ENCODE measurements around the gene TP53INP2. TPM values are rescaled to one million over a fixed set of nuclear protein-coding genes. Genes with fewer than 3 reads are reported as not detected.

The TP53INP2 gene
- total and polyA plus RNA-seq, 2 of the 13 experiments (the other 11 are each of a cell fraction or from before 2014, with no cell fraction given): 5.2 to 18.8 TPM

DNA sequence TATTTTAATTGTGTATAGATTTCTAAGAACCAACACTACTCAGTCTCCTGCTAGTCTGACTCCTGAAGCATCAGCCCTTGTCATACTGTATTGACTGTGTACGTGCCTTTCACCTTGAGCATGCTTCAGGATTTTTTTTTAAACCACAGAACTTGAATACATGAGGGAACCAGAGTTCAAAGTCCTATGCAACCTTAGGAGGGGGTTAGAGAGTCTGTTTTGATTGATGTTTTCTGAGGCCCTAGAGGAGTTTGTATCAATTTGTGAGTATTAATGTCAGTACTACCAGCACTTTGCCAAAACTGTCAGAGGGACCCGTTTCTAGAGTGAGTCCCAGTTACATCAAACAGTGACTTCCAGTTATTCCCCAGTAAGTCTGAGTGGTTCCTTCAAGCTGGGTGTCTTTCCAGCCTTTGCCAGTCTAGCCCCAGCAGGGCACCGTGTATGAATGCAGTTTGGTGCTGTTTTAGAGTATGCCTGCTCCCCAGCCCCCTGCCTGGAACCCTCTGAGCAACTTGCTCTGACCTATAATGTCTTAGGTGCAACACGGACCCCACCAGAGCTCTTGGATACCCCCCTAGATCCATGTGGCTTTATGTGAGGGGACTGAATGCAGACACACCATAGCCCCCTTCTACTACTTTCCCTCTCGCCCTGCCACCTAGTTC is 8.5 kb downstream of the TP53INP2 start (continued):
- TF ChIP-seq, protein P1, sequence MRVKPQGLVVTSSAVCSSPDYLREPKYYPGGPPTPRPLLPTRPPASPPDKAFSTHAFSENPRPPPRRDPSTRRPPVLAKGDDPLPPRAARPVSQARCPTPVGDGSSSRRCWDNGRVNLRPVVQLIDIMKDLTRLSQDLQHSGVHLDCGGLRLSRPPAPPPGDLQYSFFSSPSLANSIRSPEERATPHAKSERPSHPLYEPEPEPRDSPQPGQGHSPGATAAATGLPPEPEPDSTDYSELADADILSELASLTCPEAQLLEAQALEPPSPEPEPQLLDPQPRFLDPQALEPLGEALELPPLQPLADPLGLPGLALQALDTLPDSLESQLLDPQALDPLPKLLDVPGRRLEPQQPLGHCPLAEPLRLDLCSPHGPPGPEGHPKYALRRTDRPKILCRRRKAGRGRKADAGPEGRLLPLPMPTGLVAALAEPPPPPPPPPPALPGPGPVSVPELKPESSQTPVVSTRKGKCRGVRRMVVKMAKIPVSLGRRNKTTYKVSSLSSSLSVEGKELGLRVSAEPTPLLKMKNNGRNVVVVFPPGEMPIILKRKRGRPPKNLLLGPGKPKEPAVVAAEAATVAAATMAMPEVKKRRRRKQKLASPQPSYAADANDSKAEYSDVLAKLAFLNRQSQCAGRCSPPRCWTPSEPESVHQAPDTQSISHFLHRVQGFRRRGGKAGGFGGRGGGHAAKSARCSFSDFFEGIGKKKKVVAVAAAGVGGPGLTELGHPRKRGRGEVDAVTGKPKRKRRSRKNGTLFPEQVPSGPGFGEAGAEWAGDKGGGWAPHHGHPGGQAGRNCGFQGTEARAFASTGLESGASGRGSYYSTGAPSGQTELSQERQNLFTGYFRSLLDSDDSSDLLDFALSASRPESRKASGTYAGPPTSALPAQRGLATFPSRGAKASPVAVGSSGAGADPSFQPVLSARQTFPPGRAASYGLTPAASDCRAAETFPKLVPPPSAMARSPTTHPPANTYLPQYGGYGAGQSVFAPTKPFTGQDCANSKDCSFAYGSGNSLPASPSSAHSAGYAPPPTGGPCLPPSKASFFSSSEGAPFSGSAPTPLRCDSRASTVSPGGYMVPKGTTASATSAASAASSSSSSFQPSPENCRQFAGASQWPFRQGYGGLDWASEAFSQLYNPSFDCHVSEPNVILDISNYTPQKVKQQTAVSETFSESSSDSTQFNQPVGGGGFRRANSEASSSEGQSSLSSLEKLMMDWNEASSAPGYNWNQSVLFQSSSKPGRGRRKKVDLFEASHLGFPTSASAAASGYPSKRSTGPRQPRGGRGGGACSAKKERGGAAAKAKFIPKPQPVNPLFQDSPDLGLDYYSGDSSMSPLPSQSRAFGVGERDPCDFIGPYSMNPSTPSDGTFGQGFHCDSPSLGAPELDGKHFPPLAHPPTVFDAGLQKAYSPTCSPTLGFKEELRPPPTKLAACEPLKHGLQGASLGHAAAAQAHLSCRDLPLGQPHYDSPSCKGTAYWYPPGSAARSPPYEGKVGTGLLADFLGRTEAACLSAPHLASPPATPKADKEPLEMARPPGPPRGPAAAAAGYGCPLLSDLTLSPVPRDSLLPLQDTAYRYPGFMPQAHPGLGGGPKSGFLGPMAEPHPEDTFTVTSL (CRISPR knock-in tag; IDR thresholded peaks at IDR 0.05; ENCODE audit: borderline replicate concordance): peak; percentile 86; the same call in 1 of the 2 replicates
- TF ChIP-seq, protein P2, sequence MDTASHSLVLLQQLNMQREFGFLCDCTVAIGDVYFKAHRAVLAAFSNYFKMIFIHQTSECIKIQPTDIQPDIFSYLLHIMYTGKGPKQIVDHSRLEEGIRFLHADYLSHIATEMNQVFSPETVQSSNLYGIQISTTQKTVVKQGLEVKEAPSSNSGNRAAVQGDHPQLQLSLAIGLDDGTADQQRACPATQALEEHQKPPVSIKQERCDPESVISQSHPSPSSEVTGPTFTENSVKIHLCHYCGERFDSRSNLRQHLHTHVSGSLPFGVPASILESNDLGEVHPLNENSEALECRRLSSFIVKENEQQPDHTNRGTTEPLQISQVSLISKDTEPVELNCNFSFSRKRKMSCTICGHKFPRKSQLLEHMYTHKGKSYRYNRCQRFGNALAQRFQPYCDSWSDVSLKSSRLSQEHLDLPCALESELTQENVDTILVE (CRISPR knock-in tag; IDR thresholded peaks at IDR 0.05): 0 out of 2 replicates have a peak, but pooled peaks have one; percentile 59
- peak; percentile 92; the same call in 1 of the 2 replicates for TF ChIP-seq ZNF253 (CRISPR knock-in tag; IDR thresholded peaks at IDR 0.05; ENCODE audit: borderline replicate concordance)
- TF ChIP-seq, protein P3, sequence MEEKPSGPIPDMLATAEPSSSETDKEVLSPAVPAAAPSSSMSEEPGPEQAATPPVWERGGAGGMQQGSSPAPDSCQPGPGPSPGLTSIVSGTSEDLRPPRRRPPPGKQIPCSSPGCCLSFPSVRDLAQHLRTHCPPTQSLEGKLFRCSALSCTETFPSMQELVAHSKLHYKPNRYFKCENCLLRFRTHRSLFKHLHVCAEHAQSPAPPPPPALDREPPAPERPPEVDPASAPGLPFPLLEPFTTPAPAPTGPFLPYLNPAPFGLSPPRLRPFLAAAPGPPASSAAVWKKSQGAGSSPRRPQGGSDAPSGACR (CRISPR knock-in tag; IDR thresholded peaks at IDR 0.05): peak; percentile 73; the same call in 1 of the 2 replicates
- peak; percentile 81 for TF ChIP-seq FOXA3 (CRISPR knock-in tag; IDR thresholded peaks at IDR 0.05)
- no peak for TF ChIP-seq ZFY (CRISPR knock-in tag; IDR thresholded peaks at IDR 0.05)
- 0 out of 2 replicates have a peak, but pooled peaks have one; percentile 16 for TF ChIP-seq ZSCAN29 (CRISPR knock-in tag; conservative IDR thresholded peaks at IDR 0.05)
- TF ChIP-seq ZNF605 (CRISPR knock-in tag; IDR thresholded peaks at IDR 0.05): peak; percentile 47
- TF ChIP-seq CBFB (CRISPR knock-in tag; IDR thresholded peaks at IDR 0.05): 0 out of 2 replicates have a peak, but pooled peaks have one; percentile 66
- no peak for TF ChIP-seq ZFX (CRISPR knock-in tag; IDR thresholded peaks at IDR 0.05; ENCODE audit: low read depth)
- TF ChIP-seq FOXO1 (CRISPR knock-in tag; IDR thresholded peaks at IDR 0.05): peak; percentile 75; the same call in 1 of the 2 replicates
- no peak for TF ChIP-seq LCORL (IDR thresholded peaks at IDR 0.05)
- TF ChIP-seq LCORL (CRISPR knock-in tag; IDR thresholded peaks at IDR 0.05): peak; percentile 45; the same call in 1 of the 2 replicates
- 0 out of 2 replicates have a peak, but pooled peaks have one; percentile 34 for TF ChIP-seq FOXJ3 (CRISPR knock-in tag; IDR thresholded peaks at IDR 0.05; ENCODE audit: borderline replicate concordance)
- 0 out of 2 replicates have a peak, but pooled peaks have one; percentile 60 for TF ChIP-seq ZBTB38 (CRISPR knock-in tag; IDR thresholded peaks at IDR 0.05)
- 0 out of 2 replicates have a peak, but pooled peaks have one; percentile 34 for TF ChIP-seq DMAP1 (CRISPR knock-in tag; IDR thresholded peaks at IDR 0.05)
- peak; percentile 42; the same call in 1 of the 2 replicates for TF ChIP-seq CEBPG (CRISPR knock-in tag; IDR thresholded peaks at IDR 0.05)
- peak; percentile 72 for TF ChIP-seq NCOA2 (CRISPR knock-in tag; IDR thresholded peaks at IDR 0.05)
- TF ChIP-seq HMG20A (CRISPR knock-in tag; IDR thresholded peaks at IDR 0.05; ENCODE audit: borderline replicate concordance): peak; percentile 82; the same call in 1 of the 2 replicates
- 0 out of 2 replicates have a peak, but pooled peaks have one; percentile 7 for TF ChIP-seq ZNF761 (CRISPR knock-in tag; conservative IDR thresholded peaks at IDR 0.05)
- TF ChIP-seq XRCC5 (optimal IDR thresholded peaks at IDR 0.05; ENCODE audit: low read length): peak; percentile 7
- TF ChIP-seq SMAD3 (CRISPR knock-in tag; IDR thresholded peaks at IDR 0.05): 0 out of 2 replicates have a peak, but pooled peaks have one; percentile 20
- TF ChIP-seq SIN3A (IDR thresholded peaks at IDR 0.05; ENCODE audit: borderline replicate concordance, low read depth, low read length): peak; percentile 41; the same call in 1 of the 2 replicates
